Thymus (tissue), 11 donors: ENCODE results near the gene SPINK8. TPM values are rescaled to one million over a fixed set of nuclear protein-coding genes. Genes with fewer than 3 reads are reported as not detected.

ENCODE experiments used
- DNase-seq, 9 donors: peaks; one replicate each; pipeline ENCODE4 v3.0.0-alpha.2; 2013; ENCODE audit warnings: low spot score in 9 of 9, low read depth in 6 of 9, missing footprints in 1 of 9
- H3K27ac ChIP-seq, 2 donors: one replicate each; pipeline ENCODE4 v1.5.1; 2013; ENCODE audit warnings: control low read depth in 1 of 2, low read depth in 1 of 2, low read length in 1 of 2, mild to moderate bottlenecking in 1 of 2, moderate library complexity in 1 of 2
- H3K27me3 ChIP-seq, 2 donors: one replicate each; pipeline ENCODE4 v1.5.1; 2013; ENCODE audit warnings: low read length in 1 of 2; ENCODE audit not compliant: control insufficient read depth in 2 of 2, insufficient read depth in 1 of 2
- H3K36me3 ChIP-seq, 2 donors: one replicate each; pipeline ENCODE4 v1.5.1; 2013; ENCODE audit warnings: low read length in 1 of 2, mild to moderate bottlenecking in 1 of 2, moderate library complexity in 1 of 2; ENCODE audit not compliant: control insufficient read depth in 2 of 2, insufficient read depth in 2 of 2
- H3K4me1 ChIP-seq, 2 donors: one replicate each; pipeline ENCODE4 v1.5.1; 2013; ENCODE audit warnings: low read length in 2 of 2; ENCODE audit not compliant: control insufficient read depth in 2 of 2, insufficient read depth in 2 of 2
- H3K4me3 ChIP-seq, 2 donors: one replicate each; pipeline ENCODE4 v1.5.1; 2013; ENCODE audit warnings: low read length in 2 of 2, control low read depth in 1 of 2, mild to moderate bottlenecking in 1 of 2
- H3K9me3 ChIP-seq, 2 donors: one replicate each; pipeline ENCODE4 v1.5.1; 2013; ENCODE audit warnings: low read length in 1 of 2, mild to moderate bottlenecking in 1 of 2; ENCODE audit not compliant: control insufficient read depth in 2 of 2, insufficient read depth in 1 of 2
- WGBS: extraction: QIAGEN DNeasy Blood & Tissue Kit; methylation state at CpG from one replicate; pipeline ENCODE4 v1.1.7; 2013; 5-methylcytosine and 5-hydroxymethylcytosine counted together
- polyA plus RNA-seq: library from polyadenylated mRNA; stranded (reverse); fragments of 200-250 nt; gene quantifications from one replicate; pipeline ENCODE4 v1.2.3, GENCODE V29; 2013
- total RNA-seq: library from RNA; stranded (reverse); fragments of 120-200 nt; gene quantifications from one replicate; pipeline ENCODE4 v1.2.4, GENCODE V29; 2013
- donor health status: healthy.

SPINK8 gene
- total and polyA plus RNA-seq, 2 donors: 0.14 TPM; not detected in 1

DNA sequence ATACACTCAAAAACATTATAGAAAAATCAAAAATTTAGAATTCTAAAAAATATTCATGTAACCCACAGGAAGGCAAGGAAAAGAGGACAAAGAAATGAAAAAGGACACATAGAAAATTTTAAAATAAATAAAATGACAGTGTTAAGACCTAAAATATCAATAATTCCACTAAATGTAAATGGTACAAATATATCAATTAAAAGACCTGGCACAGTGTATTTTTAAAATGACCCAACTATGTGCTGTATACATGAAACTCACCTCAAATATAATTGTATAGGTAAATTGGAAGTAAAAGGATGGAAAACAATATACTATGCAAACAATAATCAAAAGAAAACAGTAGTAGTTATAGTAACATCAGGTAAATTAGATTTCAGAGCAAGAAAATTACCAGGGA is 28.5 kb upstream of the SPINK8 start:
- H3K27ac ChIP-seq: no peak overlapping the region
- peaks cover 0 to 2% of the 10 kb centered on the region in 2 donors for H3K27me3 ChIP-seq
- DNase-seq: no peak
- H3K9me3 ChIP-seq: peaks cover 0 to 13% of the 10 kb centered on the region in 2 donors
- no peak overlapping the region for H3K4me3 ChIP-seq
- H3K36me3 ChIP-seq: no peaks in the 10 kb centered on the region
- no peaks in the 10 kb centered on the region for H3K4me1 ChIP-seq

DNA sequence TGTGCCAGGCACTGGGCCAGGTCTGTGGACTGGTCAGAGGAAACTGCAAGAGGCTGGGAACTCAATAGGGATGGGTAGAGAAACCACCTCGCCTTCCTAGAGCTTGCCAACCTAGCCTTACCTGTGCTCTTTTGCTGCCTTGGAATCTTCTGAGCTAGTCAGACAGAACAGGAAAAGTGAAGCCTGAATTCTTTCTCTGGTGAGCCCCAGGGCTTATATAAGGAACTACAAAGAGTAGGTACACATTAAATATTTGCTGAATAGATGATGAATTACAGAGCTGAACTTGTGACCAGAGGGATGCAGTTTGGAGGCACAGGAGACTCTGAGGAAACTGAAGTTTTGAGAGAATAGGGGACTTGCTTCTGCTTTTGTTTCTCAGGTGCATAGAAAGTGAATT is 23.0 kb upstream of the SPINK8 start:
- no peak for DNase-seq
- Histone ChIP-seq H3K36me3 (no peaks in the 10 kb centered on the region), H3K9me3 (peaks cover 0 to 13% of the 10 kb centered on the region in 2 donors), H3K27ac (no peak overlapping the region), H3K4me1 (no peaks in the 10 kb centered on the region), H3K27me3 (peaks cover 0 to 2% of the 10 kb centered on the region in 2 donors), H3K4me3 (no peak overlapping the region)
- WGBS: 88% methylated on average over 1 of the region's 1 CpG

DNA sequence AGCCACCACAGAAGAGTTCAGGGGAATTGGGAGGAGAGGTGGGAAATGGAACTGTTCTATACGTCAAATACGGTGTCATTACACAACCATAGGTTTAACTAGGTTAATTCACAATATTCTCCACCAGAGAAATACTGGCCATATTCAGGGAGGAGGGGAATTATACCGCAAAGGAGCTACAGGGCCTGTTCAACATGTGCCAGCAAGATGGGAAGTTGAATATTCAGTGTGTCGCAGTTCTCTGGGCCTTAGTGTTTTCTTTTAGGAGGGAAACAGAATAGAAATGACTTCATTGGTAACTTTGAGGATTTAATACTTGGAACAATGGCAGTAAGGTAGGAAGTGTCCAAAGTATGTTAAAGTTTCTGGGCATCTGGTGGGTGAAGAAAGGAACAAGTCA is 20.5 kb upstream of the SPINK8 start:
- DNase-seq: no peak
- H3K27ac ChIP-seq: no peak overlapping the region
- peaks cover 0 to 13% of the 10 kb centered on the region in 2 donors for H3K9me3 ChIP-seq
- peaks cover 0 to 6% of the 10 kb centered on the region in 2 donors for H3K27me3 ChIP-seq
- no peaks in the 10 kb centered on the region for H3K36me3 ChIP-seq
- H3K4me3 ChIP-seq: no peak overlapping the region
- no peaks in the 10 kb centered on the region for H3K4me1 ChIP-seq
- 96% methylated on average over 4 of the region's 4 CpGs for WGBS

DNA sequence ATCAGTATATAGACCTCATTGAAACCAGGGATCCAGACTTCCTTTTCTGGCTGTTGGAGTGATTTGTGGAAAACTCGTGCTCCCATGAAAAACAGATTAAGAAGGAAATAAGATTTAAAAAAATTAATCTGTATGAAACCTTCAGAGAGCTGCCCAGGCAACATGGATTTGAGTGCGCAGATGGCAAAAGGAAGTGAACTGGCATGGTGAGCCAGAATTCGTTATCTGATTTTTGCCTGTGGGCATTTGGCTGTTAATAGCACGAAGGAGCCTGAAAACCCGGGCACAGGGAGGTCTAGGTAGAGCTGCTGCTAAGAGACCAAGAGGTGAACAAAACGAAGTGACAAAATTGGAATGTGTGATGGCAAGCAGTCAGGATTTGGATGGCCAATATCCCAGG is 19.1 kb upstream of the SPINK8 start:
- Histone ChIP-seq H3K36me3 (no peaks in the 10 kb centered on the region), H3K4me1 (no peaks in the 10 kb centered on the region), H3K27ac (no peak overlapping the region), H3K4me3 (no peak overlapping the region), H3K9me3 (peaks cover 0 to 7% of the 10 kb centered on the region in 2 donors), H3K27me3 (peaks cover 0 to 4% of the 10 kb centered on the region in 2 donors)
- WGBS: 93% methylated on average over 6 of the region's 6 CpGs
- no peak for DNase-seq

DNA sequence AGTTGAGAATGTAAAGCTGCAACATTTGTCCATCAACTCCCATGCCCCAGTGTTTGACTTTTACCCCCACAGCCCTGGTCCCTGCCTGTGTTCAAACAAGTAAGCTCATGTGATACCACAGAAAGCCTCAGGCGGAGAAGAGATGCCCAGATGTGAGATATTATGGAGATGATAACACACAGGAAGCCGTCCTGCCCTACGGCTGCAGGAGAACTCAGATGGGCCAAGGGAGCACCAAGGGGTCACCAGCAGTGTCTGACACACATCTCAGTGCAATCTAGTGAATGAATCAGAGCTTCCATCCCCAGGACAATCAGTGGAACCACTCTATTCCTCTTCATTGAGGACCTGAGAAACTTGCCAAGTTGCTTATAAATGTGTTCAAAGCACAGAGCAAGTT is 14.0 kb upstream of the SPINK8 start:
- H3K27ac ChIP-seq: no peak overlapping the region
- no peak for DNase-seq
- 96% methylated on average over 3 of the region's 3 CpGs for WGBS
- no peak overlapping the region for H3K4me3 ChIP-seq
- no peaks in the 10 kb centered on the region for H3K4me1 ChIP-seq
- peaks cover 0 to 6% of the 10 kb centered on the region in 2 donors for H3K27me3 ChIP-seq
- H3K9me3 ChIP-seq: no peaks in the 10 kb centered on the region
- no peaks in the 10 kb centered on the region for H3K36me3 ChIP-seq

DNA sequence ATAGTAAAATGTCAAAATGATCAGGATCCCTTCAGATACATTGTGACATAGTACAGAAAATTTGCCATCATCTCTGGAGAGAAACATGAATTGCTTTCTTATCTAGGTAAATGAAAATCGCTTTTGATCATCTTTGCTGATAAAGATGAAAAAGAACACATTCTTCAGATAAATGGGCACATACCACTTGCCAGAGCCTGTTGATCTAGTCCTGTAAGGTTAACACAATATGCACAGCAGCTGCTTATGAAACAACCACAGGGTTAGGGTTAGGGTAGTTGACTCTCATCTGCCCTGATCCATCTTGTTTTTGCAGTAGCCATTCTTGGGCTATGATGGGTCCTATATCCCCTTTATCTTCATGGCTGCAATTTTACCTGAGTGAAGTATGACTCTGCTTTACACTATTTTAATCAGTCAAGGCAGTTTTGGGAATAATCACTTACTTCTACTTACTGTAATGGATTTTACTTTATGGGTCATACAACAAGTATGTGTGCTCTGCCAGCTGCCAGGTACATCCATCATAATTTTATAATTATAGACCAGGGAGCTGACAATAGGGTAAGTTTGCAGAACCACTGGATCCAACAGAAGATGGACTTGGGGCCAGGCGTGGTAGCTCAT is 12.6 kb upstream of the SPINK8 start:
- no peaks in the 10 kb centered on the region for H3K9me3 ChIP-seq
- no peak for DNase-seq
- peaks cover 0 to 6% of the 10 kb centered on the region in 2 donors for H3K27me3 ChIP-seq
- no peak overlapping the region for H3K27ac ChIP-seq
- no peaks in the 10 kb centered on the region for H3K4me1 ChIP-seq
- WGBS: 93% methylated on average over 2 of the region's 2 CpGs
- H3K4me3 ChIP-seq: no peak overlapping the region
- H3K36me3 ChIP-seq: no peaks in the 10 kb centered on the region

DNA sequence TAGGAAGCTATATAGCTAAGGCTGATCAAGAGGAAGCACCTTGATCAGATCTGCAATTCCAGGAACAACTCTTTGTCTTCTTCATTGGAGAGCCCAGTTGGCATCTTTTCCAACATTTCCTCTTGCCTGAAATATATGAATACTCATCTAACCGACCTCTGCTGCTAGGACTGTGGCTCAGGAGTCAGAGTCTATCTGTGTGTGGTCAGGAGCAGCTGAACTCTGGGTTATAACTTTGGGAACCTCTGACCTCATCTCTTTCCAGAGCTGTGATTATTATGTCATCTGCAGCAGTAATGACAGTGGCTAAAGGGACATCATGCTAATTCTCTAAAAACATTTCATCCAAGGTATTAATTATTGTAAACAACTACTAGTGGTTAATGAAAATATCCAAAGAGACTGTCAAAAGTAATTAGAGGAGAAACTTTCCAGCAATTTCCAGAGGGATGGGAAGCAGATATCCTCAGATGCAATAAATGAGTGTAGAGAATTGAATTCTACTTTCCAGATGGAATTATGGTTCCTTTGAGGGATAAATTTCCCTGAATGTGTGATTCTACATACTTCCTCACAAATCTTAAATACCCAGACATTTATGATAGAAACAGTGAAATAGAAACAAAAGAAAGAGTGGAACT is 11.5 kb upstream of the SPINK8 start:
- Histone ChIP-seq H3K9me3 (no peaks in the 10 kb centered on the region), H3K36me3 (no peaks in the 10 kb centered on the region), H3K27ac (no peak overlapping the region), H3K4me1 (no peaks in the 10 kb centered on the region), H3K27me3 (peaks cover 0 to 6% of the 10 kb centered on the region in 2 donors), H3K4me3 (no peak overlapping the region)
- WGBS: 31% methylated on average over 1 of the region's 1 CpG
- no peak for DNase-seq

DNA sequence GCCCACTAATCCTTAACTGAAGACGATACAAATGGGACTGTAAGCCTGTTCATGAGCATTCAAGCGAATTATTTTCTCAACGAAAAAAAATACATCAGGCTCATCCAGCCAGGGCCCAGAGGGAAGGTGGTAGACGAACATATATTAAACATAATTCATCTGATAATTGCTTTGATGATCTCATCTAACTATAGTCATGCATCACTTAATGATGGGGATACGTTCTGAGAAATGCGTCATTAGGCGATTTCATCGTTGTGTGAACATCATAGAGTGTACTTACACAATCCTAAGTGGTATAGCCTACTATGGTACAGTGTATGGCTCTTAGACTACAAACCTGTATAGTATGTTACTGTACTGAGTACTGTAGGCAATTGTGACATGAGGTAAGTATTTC is 10.0 kb upstream of the SPINK8 start:
- Histone ChIP-seq H3K27me3 (peaks cover 0 to 2% of the 10 kb centered on the region in 2 donors), H3K9me3 (peaks cover 0 to under 1% of the 10 kb centered on the region in 2 donors), H3K4me1 (no peaks in the 10 kb centered on the region), H3K27ac (no peak overlapping the region), H3K4me3 (no peak overlapping the region), H3K36me3 (no peaks in the 10 kb centered on the region)
- DNase-seq: no peak
- 95% methylated on average over 8 of the region's 8 CpGs for WGBS

DNA sequence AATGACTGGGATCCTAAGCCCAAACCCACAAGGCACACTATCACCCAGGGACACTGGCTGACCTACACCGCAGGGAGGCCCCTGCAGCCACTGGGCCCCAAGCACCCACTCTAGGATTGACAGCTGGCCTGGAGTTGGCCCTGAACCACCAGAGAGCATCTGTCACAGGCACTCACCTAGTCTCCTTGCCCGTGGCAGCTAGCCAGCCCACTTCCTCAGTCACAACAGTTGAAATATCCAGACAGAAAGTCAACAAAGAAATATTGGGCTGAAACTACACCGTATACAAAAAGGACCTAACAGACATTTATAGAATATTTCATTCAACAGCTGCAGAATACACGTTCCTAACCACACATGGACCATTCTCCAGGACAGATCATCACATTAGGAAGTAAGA is 5.2 kb upstream of the SPINK8 start:
- 13% methylated on average over 4 of the region's 4 CpGs for WGBS

More for the DNA sequence above, 5.2 kb upstream of the SPINK8 start:
- DNase-seq: no peak
- Histone ChIP-seq H3K9me3 (peaks cover 0 to 5% of the 10 kb centered on the region in 2 donors), H3K36me3 (no peaks in the 10 kb centered on the region), H3K4me1 (no peaks in the 10 kb centered on the region), H3K27me3 (no peaks in the 10 kb centered on the region), H3K4me3 (no peak overlapping the region), H3K27ac (no peak overlapping the region)
